ENCODE measurements around the gene ARL5B.

- TF ChIP-seq, protein P1, sequence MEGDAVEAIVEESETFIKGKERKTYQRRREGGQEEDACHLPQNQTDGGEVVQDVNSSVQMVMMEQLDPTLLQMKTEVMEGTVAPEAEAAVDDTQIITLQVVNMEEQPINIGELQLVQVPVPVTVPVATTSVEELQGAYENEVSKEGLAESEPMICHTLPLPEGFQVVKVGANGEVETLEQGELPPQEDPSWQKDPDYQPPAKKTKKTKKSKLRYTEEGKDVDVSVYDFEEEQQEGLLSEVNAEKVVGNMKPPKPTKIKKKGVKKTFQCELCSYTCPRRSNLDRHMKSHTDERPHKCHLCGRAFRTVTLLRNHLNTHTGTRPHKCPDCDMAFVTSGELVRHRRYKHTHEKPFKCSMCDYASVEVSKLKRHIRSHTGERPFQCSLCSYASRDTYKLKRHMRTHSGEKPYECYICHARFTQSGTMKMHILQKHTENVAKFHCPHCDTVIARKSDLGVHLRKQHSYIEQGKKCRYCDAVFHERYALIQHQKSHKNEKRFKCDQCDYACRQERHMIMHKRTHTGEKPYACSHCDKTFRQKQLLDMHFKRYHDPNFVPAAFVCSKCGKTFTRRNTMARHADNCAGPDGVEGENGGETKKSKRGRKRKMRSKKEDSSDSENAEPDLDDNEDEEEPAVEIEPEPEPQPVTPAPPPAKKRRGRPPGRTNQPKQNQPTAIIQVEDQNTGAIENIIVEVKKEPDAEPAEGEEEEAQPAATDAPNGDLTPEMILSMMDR (IDR thresholded peaks at IDR 0.05; ENCODE audit: control extremely low read depth in 1 of 3, insufficient read depth in 1 of 3, low read depth in 1 of 3, low read length in 3 of 3), result no peak
- TF ChIP-seq EZH2 (IDR thresholded peaks at IDR 0.05; ENCODE audit: low read depth, low read length, severe bottlenecking) (no peak), TEAD4 (IDR thresholded peaks at IDR 0.05; ENCODE audit: low read depth, low read length) (no peak), POU5F1 (IDR thresholded peaks at IDR 0.05; ENCODE audit: low read depth, low read length) (no peak), POLR2A (IDR thresholded peaks at IDR 0.05; ENCODE audit: control extremely low read depth in 1 of 2, low read depth in 2 of 2, low read length in 2 of 2) (no peak), EP300 (IDR thresholded peaks at IDR 0.05; ENCODE audit: borderline replicate concordance in 1 of 2, low read depth in 2 of 2, low read length in 2 of 2) (no peak), EGR1 (IDR thresholded peaks at IDR 0.05; ENCODE audit: borderline replicate concordance, low read depth, low read length) (no peak), HDAC6 (IDR thresholded peaks at IDR 0.05; ENCODE audit: low read depth, low read length) (no peak), CBX5 (IDR thresholded peaks at IDR 0.05; ENCODE audit: low read depth, low read length) (no peak), TAF1 (IDR thresholded peaks at IDR 0.05; ENCODE audit: low read depth, low read length) (no peak), ZNF274 (IDR thresholded peaks at IDR 0.05; ENCODE audit: borderline replicate concordance, extremely low read depth, low read length) (no peak), RFX5 (IDR thresholded peaks at IDR 0.05; ENCODE audit: borderline replicate concordance, low read depth, low read length) (no peak), CHD2 (IDR thresholded peaks at IDR 0.05; ENCODE audit: low read length) (no peak), SP1 (IDR thresholded peaks at IDR 0.05; ENCODE audit: low read depth, low read length) (no peak)
Measured at GRCh38 chr10:18685555-18685954, 26.3 kb downstream of the ARL5B start.

Measured in H1 (cell line).